ENCODE results near the gene POU2F1.

- TF ChIP-seq POLR2A (IDR thresholded peaks at IDR 0.05) (no peak), CTCF (IDR thresholded peaks at IDR 0.05) (no peak)
These were observed 112.4 kb downstream of the POU2F1 start for GRCh38 chr1:167333124-167333523.

Measured in adrenal gland (tissue), 5 donors.